Mesendoderm (in vitro differentiated cells): ENCODE measurements around the gene RPL3.
A peak's percentile ranks its signal among the peaks of the same experiment; 100 is the strongest.
"Not testable (repeated sequence)": the region's sequence is repeated elsewhere in the genome, so short reads cannot be mapped to it uniquely, and the experiment has no call there.

Experiments
- DNase-seq: peaks from one replicate; pipeline ENCODE4 v3.0.0; 2013
- H2AK5ac ChIP-seq: 2 replicates; pipeline ENCODE4 v1.6.1; 2013; ENCODE audit warnings: low read length, inconsistent platforms
- H2BK120ac ChIP-seq: 2 replicates; pipeline ENCODE4 v1.6.1; 2013; ENCODE audit warnings: low read depth, mild to moderate bottlenecking, low read length, moderate library complexity, mixed read lengths
- H2BK15ac ChIP-seq: replicated peaks from 2 replicates; pipeline ENCODE4 v1.6.1; 2013; ENCODE audit warnings: low read depth, mild to moderate bottlenecking, moderate library complexity
- H2BK5ac ChIP-seq: 2 replicates; pipeline ENCODE4 v1.6.1; 2013; ENCODE audit warnings: low read length, inconsistent platforms
- H3K18ac ChIP-seq: 2 replicates; pipeline ENCODE4 v1.6.1; 2013; ENCODE audit warnings: mild to moderate bottlenecking, low read length, mixed read lengths
- H3K23ac ChIP-seq: one replicate; pipeline ENCODE4 v1.6.1; 2013; ENCODE audit warnings: low read length
- H3K27ac ChIP-seq: 2 replicates; pipeline ENCODE4 v1.5.1; 2013; ENCODE audit warnings: low read depth, mild to moderate bottlenecking, inconsistent platforms, low read length, moderate library complexity
- H3K27me3 ChIP-seq: 2 replicates; pipeline ENCODE4 v1.6.1; 2013; ENCODE audit warnings: low read length, control low read depth, mild to moderate bottlenecking, inconsistent platforms; ENCODE audit not compliant: insufficient read depth, poor library complexity
- H3K36me3 ChIP-seq: 2 replicates; pipeline ENCODE4 v1.6.1; 2013; ENCODE audit warnings: low read length, inconsistent platforms; ENCODE audit not compliant: control insufficient read depth, insufficient read depth
- H3K4ac ChIP-seq: one replicate; pipeline ENCODE4 v1.6.1; 2013; ENCODE audit warnings: low read depth, mild to moderate bottlenecking, low read length, moderate library complexity
- H3K4me1 ChIP-seq: 2 replicates; pipeline ENCODE4 v1.6.1; 2013; ENCODE audit warnings: low read depth, low read length, inconsistent platforms; ENCODE audit not compliant: control insufficient read depth
- H3K4me2 ChIP-seq: 2 replicates; pipeline ENCODE4 v1.6.1; 2013; ENCODE audit warnings: low read length
- H3K4me3 ChIP-seq: 2 replicates; pipeline ENCODE4 v1.5.1; 2013; ENCODE audit warnings: mild to moderate bottlenecking, low read length
- H3K56ac ChIP-seq: one replicate; pipeline ENCODE4 v1.6.1; 2013; ENCODE audit warnings: low read length
- H3K79me1 ChIP-seq: 2 replicates; pipeline ENCODE4 v1.6.1; 2013; ENCODE audit warnings: low read length, inconsistent platforms
- H3K79me2 ChIP-seq: 2 replicates; pipeline ENCODE4 v1.6.1; 2013; ENCODE audit warnings: mild to moderate bottlenecking, low read length; ENCODE audit not compliant: control insufficient read depth, insufficient read depth
- H3K9ac ChIP-seq: 2 replicates; pipeline ENCODE4 v1.6.1; 2013; ENCODE audit warnings: low read length, inconsistent platforms
- H4K5ac ChIP-seq: one replicate; pipeline ENCODE4 v1.6.1; 2013; ENCODE audit warnings: low read length
- H4K8ac ChIP-seq: one replicate; pipeline ENCODE4 v1.6.1; 2013; ENCODE audit warnings: low read depth, mild to moderate bottlenecking, control low read depth, low read length, moderate library complexity
- WGBS: extraction: QIAGEN DNeasy Blood & Tissue Kit; methylation state at CpG from one replicate; pipeline ENCODE4 v1.1.7; 2013; ENCODE audit warnings: low lambda C conversion rate, missing lambda C conversion rate; ENCODE audit not compliant: insufficient coverage; ENCODE audit errors: extremely low coverage; 5-methylcytosine and 5-hydroxymethylcytosine counted together

Gene RPL3

DNA sequence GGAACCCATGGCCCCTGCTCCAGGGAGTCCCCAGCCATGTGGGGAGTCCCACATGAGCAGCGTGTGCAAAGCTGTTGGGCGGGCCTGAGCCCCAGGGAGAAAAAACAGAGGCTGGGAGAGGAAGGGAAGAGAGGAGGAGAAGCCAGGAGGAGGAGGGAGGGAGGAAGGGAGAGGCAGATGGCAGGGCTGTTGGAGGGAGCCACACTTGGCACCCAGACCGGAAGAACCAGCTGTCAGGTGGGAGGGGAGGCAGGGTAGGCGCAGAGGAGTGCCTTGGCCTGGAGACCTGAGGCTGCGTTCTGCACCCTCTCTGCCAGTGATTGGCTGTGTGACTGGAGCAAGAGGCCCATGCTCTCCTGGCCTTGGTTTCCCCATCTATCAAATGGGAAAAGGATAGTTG, 37.0 kb upstream of the RPL3 start:
- Histone ChIP-seq H3K4me3 (no peak overlapping the region), H3K36me3 (no peaks in the 10 kb centered on the region), H2BK120ac (no peak overlapping the region), H2AK5ac (no peak overlapping the region), H3K4ac (no peak overlapping the region), H3K4me1 (peaks cover 13% of the 10 kb centered on the region), H4K8ac (no peak overlapping the region), H3K23ac (no peak overlapping the region), H3K79me1 (no peaks in the 10 kb centered on the region), H3K56ac (no peak overlapping the region), H2BK15ac (no peak overlapping the region), H3K18ac (no peak overlapping the region), H3K27ac (no peak overlapping the region), H3K27me3 (no peaks in the 10 kb centered on the region), H4K5ac (no peak overlapping the region), H3K9ac (no peak overlapping the region), H3K4me2 (no peak overlapping the region), H2BK5ac (no peak overlapping the region), H3K79me2 (no peaks in the 10 kb centered on the region)
- WGBS = no CpG with 5 or more reads among the region's 5 CpGs
- DNase-seq = no peak

DNA sequence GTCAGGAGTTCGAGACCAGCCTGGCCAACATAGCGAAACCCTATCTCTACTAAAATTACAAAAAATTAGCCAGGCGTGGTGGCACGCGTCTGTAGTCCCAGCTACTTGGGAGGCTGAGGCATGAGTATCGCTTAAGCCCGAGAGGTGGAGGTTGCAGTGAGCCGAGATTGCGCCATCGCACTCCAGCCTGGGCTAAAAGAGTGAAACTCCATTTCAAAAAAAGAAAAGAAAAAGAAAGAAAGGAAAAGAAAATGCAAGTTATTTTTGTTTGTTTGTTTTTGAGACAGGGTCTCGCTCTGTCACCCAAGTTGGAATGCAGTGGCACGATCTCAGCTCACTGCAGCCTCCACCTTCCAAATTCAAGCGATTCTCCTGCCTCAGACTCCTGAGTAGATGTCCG, 36.4 kb upstream of the RPL3 start:
- not testable (repeated sequence) for H4K5ac ChIP-seq, DNase-seq, H3K9ac ChIP-seq, H3K4me2 ChIP-seq, H3K27ac ChIP-seq, H3K56ac ChIP-seq, H3K23ac ChIP-seq, H3K79me1 ChIP-seq, H2BK5ac ChIP-seq, H3K27me3 ChIP-seq, H2BK15ac ChIP-seq, H2AK5ac ChIP-seq, H3K4ac ChIP-seq, H2BK120ac ChIP-seq, H4K8ac ChIP-seq, H3K36me3 ChIP-seq, H3K79me2 ChIP-seq, H3K4me3 ChIP-seq, H3K18ac ChIP-seq
- WGBS = no CpG with 5 or more reads among the region's 14 CpGs
- peaks cover 15% of the 10 kb centered on the region for H3K4me1 ChIP-seq

DNA sequence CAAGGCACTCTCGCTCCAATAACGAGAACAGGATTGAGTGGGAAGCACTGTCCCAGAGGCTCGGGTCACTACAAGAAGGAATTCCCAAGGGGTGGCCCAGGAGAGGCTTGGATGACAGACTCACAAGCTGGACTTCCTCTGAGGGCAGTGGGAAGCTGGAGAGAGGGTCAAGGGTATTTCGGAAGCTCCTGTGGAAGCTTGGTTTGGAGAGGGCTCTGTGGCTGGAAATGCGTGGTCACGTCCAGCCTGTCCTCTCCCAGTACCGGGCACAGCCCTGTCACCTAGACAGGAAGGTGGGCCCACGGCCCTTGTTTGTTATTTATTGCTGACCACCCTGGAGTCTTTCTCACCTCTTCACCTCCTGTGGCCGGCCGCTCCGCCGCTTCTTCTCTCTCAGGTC, 35.7 kb upstream of the RPL3 start:
- Histone ChIP-seq H2BK5ac (no peak overlapping the region), H3K4me3 (no peak overlapping the region), H4K5ac (no peak overlapping the region), H3K79me1 (no peaks in the 10 kb centered on the region), H3K4me2 (no peak overlapping the region), H3K9ac (no peak overlapping the region), H3K27ac (no peak overlapping the region), H2AK5ac (no peak overlapping the region), H3K18ac (no peak overlapping the region), H2BK15ac (no peak overlapping the region), H3K23ac (no peak overlapping the region), H3K36me3 (no peaks in the 10 kb centered on the region), H3K4me1 (peaks cover 12% of the 10 kb centered on the region), H3K27me3 (no peaks in the 10 kb centered on the region), H3K4ac (no peak overlapping the region), H3K56ac (no peak overlapping the region), H3K79me2 (no peaks in the 10 kb centered on the region), H2BK120ac (no peak overlapping the region), H4K8ac (no peak overlapping the region)
- no peak for DNase-seq
- WGBS = no CpG with 5 or more reads among the region's 12 CpGs

DNA sequence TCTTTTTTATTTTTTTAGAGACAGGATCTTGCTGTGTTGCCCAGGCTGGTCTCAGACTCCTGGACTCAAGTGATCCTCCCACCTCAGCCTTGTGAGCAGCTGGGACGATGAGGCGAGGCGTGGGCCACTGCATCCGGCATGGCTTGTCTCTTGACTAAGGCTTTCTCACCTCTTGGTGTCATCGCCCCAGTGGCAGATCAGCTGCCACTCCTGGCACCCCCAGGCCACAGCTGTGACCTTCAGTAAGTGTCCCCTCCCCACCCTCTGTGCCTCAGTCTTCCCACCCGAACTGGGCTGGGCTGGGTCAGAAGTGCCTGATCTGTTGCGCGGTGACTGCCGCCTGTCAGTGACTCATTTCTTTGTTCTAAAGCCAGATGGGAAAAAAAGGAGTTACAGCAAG, 33.9 kb upstream of the RPL3 start:
- H4K8ac ChIP-seq = no peak overlapping the region

DNA sequence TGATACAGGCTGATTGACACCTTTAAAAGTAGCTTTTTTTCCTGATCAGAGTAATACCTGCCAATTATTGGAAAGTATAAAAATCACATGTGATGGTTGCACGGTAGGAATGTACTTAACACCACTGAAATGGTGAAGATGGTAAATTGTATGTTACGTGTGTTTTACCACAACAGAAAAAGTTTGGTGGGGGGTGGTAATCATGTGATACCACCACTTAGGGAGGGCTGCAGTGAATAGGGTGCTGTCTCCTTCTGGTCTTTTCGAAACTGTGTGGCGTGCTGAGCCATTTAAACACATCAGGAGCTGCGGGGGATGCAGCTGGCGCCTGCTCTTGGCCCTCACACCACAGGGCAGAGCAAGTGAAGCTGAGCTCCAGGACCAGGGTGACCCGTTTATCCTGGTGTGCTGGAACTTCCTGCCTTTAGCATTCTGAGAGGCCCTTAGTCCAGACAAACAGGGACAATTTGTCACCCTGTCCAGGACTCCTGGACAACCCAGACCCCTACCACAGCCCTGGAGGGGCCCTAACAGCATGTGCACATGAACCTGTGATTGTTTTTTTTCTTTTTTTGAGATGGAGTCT, 33.0 kb upstream of the RPL3 start:
- H3K4me2 ChIP-seq = no peak overlapping the region
- H3K4me3 ChIP-seq = no peak overlapping the region
- H3K27me3 ChIP-seq = no peaks in the 10 kb centered on the region
- no peak overlapping the region for H2BK15ac ChIP-seq
- DNase-seq = no peak
- no peak overlapping the region for H4K8ac ChIP-seq
- no peak overlapping the region for H3K4ac ChIP-seq
- H2BK120ac ChIP-seq = no peak overlapping the region
- H3K9ac ChIP-seq = no peak overlapping the region
- H3K36me3 ChIP-seq = no peaks in the 10 kb centered on the region
- H3K79me2 ChIP-seq = no peaks in the 10 kb centered on the region
- H3K56ac ChIP-seq = peak overlapping the region; percentile 35
- no peaks in the 10 kb centered on the region for H3K79me1 ChIP-seq
- H2BK5ac ChIP-seq = no peak overlapping the region
- no peak overlapping the region for H3K27ac ChIP-seq
- H3K23ac ChIP-seq = no peak overlapping the region
- no CpG with 5 or more reads among the region's 7 CpGs for WGBS
- no peak overlapping the region for H2AK5ac ChIP-seq
- H3K4me1 ChIP-seq = peaks cover 12% of the 10 kb centered on the region
- no peak overlapping the region for H4K5ac ChIP-seq
- H3K18ac ChIP-seq = no peak overlapping the region

More for the DNA sequence above, 33.9 kb upstream of the RPL3 start:
- no peak overlapping the region for H4K5ac ChIP-seq
- peaks cover 12% of the 10 kb centered on the region for H3K4me1 ChIP-seq
- H3K18ac ChIP-seq = no peak overlapping the region
- H2BK5ac ChIP-seq = no peak overlapping the region
- H3K79me1 ChIP-seq = no peaks in the 10 kb centered on the region
- no peak overlapping the region for H3K9ac ChIP-seq
- H3K79me2 ChIP-seq = no peaks in the 10 kb centered on the region
- H2BK120ac ChIP-seq = no peak overlapping the region
- H3K4me3 ChIP-seq = no peak overlapping the region
- no peak overlapping the region for H3K56ac ChIP-seq
- no peak for DNase-seq
- no peak overlapping the region for H3K4me2 ChIP-seq
- no peak overlapping the region for H3K27ac ChIP-seq
- H2BK15ac ChIP-seq = no peak overlapping the region
- no peaks in the 10 kb centered on the region for H3K36me3 ChIP-seq
- H3K27me3 ChIP-seq = no peaks in the 10 kb centered on the region
- no peak overlapping the region for H3K4ac ChIP-seq
- no CpG with 5 or more reads among the region's 9 CpGs for WGBS
- H2AK5ac ChIP-seq = no peak overlapping the region
- no peak overlapping the region for H3K23ac ChIP-seq

DNA sequence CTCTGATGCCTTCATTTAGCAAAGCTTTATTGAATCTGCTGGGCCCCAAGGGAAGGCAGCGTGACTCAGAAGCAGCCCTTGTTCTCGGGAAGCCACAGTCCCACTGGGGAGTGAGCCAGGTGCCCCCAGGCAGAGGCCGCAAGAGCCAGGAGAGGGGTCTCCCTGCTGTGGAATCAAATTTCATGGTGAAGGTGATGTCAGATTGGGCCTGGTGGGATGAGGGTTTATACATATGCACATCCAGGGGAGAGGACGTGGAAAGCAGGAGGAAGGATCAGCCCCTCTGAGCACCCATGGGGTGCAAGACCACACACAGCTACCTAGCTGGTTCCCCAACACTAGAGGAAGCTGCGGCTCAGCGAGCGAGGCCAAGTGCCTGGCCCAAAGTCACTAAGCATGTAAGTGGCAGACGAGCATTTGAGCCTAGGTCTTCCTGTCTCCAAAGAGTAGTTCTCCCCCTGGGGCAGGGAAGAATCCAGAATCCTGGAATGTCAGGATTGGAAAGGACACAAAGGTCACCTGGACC, 32.3 kb upstream of the RPL3 start:
- H3K56ac ChIP-seq = peak overlapping the region; percentile 35
- peak overlapping the region; percentile 25 for H3K18ac ChIP-seq
- no peaks in the 10 kb centered on the region for H3K79me2 ChIP-seq
- H3K4me1 ChIP-seq = peaks cover 12% of the 10 kb centered on the region
- H3K23ac ChIP-seq = no peak overlapping the region
- peak; percentile 83 for DNase-seq
- no peak overlapping the region for H3K4me3 ChIP-seq
- peak overlapping the region; percentile 80 for H3K9ac ChIP-seq
- H3K27me3 ChIP-seq = no peaks in the 10 kb centered on the region
- H4K5ac ChIP-seq = no peak overlapping the region
- H4K8ac ChIP-seq = no peak overlapping the region
- H2BK5ac ChIP-seq = no peak overlapping the region
- no peak overlapping the region for H2BK15ac ChIP-seq
- H3K79me1 ChIP-seq = no peaks in the 10 kb centered on the region
- no peak overlapping the region for H3K4me2 ChIP-seq
- H2BK120ac ChIP-seq = no peak overlapping the region
- no CpG with 5 or more reads among the region's 8 CpGs for WGBS
- H2AK5ac ChIP-seq = no peak overlapping the region
- H3K4ac ChIP-seq = no peak overlapping the region
- no peaks in the 10 kb centered on the region for H3K36me3 ChIP-seq
- peak overlapping the region; percentile 66 for H3K27ac ChIP-seq
